HG02884 (cell line): Measurements from ENCODE around the gene CLCA4.

Experiments used
- ATAC-seq: cut with Tn5 transposase; IDR thresholded peaks from one replicate; pipeline ENCODE4 v1.9.1; 2021; ENCODE audit warnings: mild to moderate bottlenecking, moderate library complexity; ENCODE audit not compliant: unreplicated experiment

The CLCA4 gene

GRCh38 chr1:86523670-86524354, 23.1 kb upstream of the CLCA4 start:
- no peak for ATAC-seq

GRCh38 chr1:86527306-86527705, 19.6 kb upstream of the CLCA4 start:
- ATAC-seq = no peak

- ATAC-seq = no peak
These were observed 16.6 kb upstream of the CLCA4 start for GRCh38 chr1:86530211-86530845.

GRCh38 chr1:86537928-86538695, 8.8 kb upstream of the CLCA4 start:
- ATAC-seq = no peak

- ATAC-seq = no peak
These were observed 8.1 kb upstream of the CLCA4 start for GRCh38 chr1:86538775-86539174.

- no peak for ATAC-seq
These were observed 5.0 kb upstream of the CLCA4 start for GRCh38 chr1:86541859-86542258.

- no peak for ATAC-seq
These were observed 4.2 kb upstream of the CLCA4 start for GRCh38 chr1:86542631-86543030.

- no peak for ATAC-seq
These were observed 2.0 kb downstream of the CLCA4 start for GRCh38 chr1:86548839-86549238.

- ATAC-seq = no peak
These were observed 4.4 kb downstream of the CLCA4 start for GRCh38 chr1:86551305-86551704.

GRCh38 chr1:86552376-86552775, 5.5 kb downstream of the CLCA4 start:
- no peak for ATAC-seq

- no peak for ATAC-seq
These were observed 10.9 kb downstream of the CLCA4 start for GRCh38 chr1:86557739-86558138.

- ATAC-seq = no peak
These were observed 17.0 kb downstream of the CLCA4 start for GRCh38 chr1:86563849-86564248.

GRCh38 chr1:86567341-86567740, 20.5 kb downstream of the CLCA4 start:
- no peak for ATAC-seq

- ATAC-seq = no peak
These were observed 21.0 kb downstream of the CLCA4 start for GRCh38 chr1:86567878-86568277.

GRCh38 chr1:86573763-86574484, 27.0 kb downstream of the CLCA4 start:
- no peak for ATAC-seq

GRCh38 chr1:86581231-86581630, 34.4 kb downstream of the CLCA4 start:
- ATAC-seq = no peak

- ATAC-seq = no peak
These were observed 35.3 kb downstream of the CLCA4 start for GRCh38 chr1:86582161-86582560.

GRCh38 chr1:86583032-86583431, 36.2 kb downstream of the CLCA4 start:
- ATAC-seq = no peak

- no peak for ATAC-seq
These were observed 36.7 kb downstream of the CLCA4 start for GRCh38 chr1:86583593-86583992.

- ATAC-seq = no peak
These were observed 47.4 kb downstream of the CLCA4 start for GRCh38 chr1:86594284-86594770.

GRCh38 chr1:86596224-86596623, 49.3 kb downstream of the CLCA4 start:
- no peak for ATAC-seq
